ENCODE data around the gene SPINK5. TPM values are rescaled to one million over a fixed set of nuclear protein-coding genes. Genes with fewer than 3 reads are reported as not detected.

Gene SPINK5
- total RNA-seq, 1 experiment from 2014 or later: 6.0 TPM

- no peak for DNase-seq
- H3T11ph ChIP-seq (ENCODE audit: low read length): no peak overlapping the region
- H3K23ac ChIP-seq (ENCODE audit: insufficient read length, low read depth, low read length): no peak overlapping the region
- no peaks in the 10 kb centered on the region for H3K23me2 ChIP-seq (ENCODE audit: insufficient read length, low read depth, low read length, poor library complexity, severe bottlenecking)
- no peak overlapping the region for H2AK5ac ChIP-seq (ENCODE audit: insufficient read length, low read length)
- no peak overlapping the region for H3K4me2 ChIP-seq (ENCODE audit: insufficient read depth, insufficient read length, low read length)
- H2BK5ac ChIP-seq (ENCODE audit: insufficient read length, low read length): no peak overlapping the region
- no peaks in the 10 kb centered on the region for H4K20me1 ChIP-seq (ENCODE audit: control insufficient read depth, insufficient read depth, insufficient read length)
- H3K14ac ChIP-seq (ENCODE audit: insufficient read depth, low read length): no peak overlapping the region
- no peak overlapping the region for H3K9ac ChIP-seq (ENCODE audit: extremely low read depth, insufficient read length, low read length)
- no peak overlapping the region for H2BK15ac ChIP-seq (ENCODE audit: low read depth, low read length)
- Mint-ChIP-seq H3K27me3 (ENCODE audit: low read depth) (no peaks in the 10 kb centered on the region), H3K27ac (no peak overlapping the region), H3K4me1 (peaks cover 10% of the 10 kb centered on the region in 2 experiments), H3K36me3 (ENCODE audit: insufficient read depth in 1 of 3, low read depth in 3 of 3) (peaks cover 0 to 5% (median 0%) of the 10 kb centered on the region in 3 experiments; a peak in 2 of 7 replicates), H3K9me3 (no peaks in the 10 kb centered on the region), H3K4me3 (no peak overlapping the region)
- no peak overlapping the region for H4K91ac ChIP-seq (ENCODE audit: insufficient read length, low read depth, low read length)
- H3K4me1 ChIP-seq (ENCODE audit: insufficient read depth, low read length): no peaks in the 10 kb centered on the region
- no peak overlapping the region for H3K27ac ChIP-seq (ENCODE audit: insufficient read length, low read depth, low read length)
- H3K56ac ChIP-seq (ENCODE audit: insufficient read length, low read depth, low read length): no peak overlapping the region
- H2BK20ac ChIP-seq (ENCODE audit: low read depth, low read length, poor library complexity, severe bottlenecking): no peak overlapping the region
- TF ChIP-seq CTCF (conservative IDR thresholded peaks at IDR 0.05): no peak
- no peaks in the 10 kb centered on the region for H3K9me3 ChIP-seq (ENCODE audit: control insufficient read depth, low read depth, low read length)
- H3K18ac ChIP-seq (ENCODE audit: insufficient read length, low read depth, low read length): no peak overlapping the region
- H2BK120ac ChIP-seq (ENCODE audit: low read depth, low read length, poor library complexity, severe bottlenecking): no peak overlapping the region
- H3K79me1 ChIP-seq (ENCODE audit: insufficient read depth, low read depth, low read length, poor library complexity, severe bottlenecking): no peaks in the 10 kb centered on the region
- no peak overlapping the region for H4K5ac ChIP-seq (ENCODE audit: insufficient read length, low read depth, low read length)
- H3K79me2 ChIP-seq (ENCODE audit: insufficient read depth, low read length): no peaks in the 10 kb centered on the region
- H3K27me3 ChIP-seq (ENCODE audit: insufficient read depth, low read length): no peaks in the 10 kb centered on the region
- no peak overlapping the region for H3K4ac ChIP-seq (ENCODE audit: low read depth, low read length)
- no CpG with 5 or more reads among the region's 1 CpG for WGBS (ENCODE audit: extremely low coverage, insufficient read length, low lambda C conversion rate)
- no peak overlapping the region for H4K8ac ChIP-seq (replicated peaks; ENCODE audit: insufficient read length, low read depth, low read length)
- no peak overlapping the region for H2AFZ ChIP-seq (ENCODE audit: low read length)
- no peak overlapping the region for H2BK12ac ChIP-seq (ENCODE audit: insufficient read length, low read depth, low read length)
Observed at GRCh38 chr5:148070621-148071020, 6.8 kb downstream of the SPINK5 start.

All from H9 (cell line).